Measurements from ENCODE around the gene CC2D1B.
"Not testable (repeated sequence)": the region's sequence is repeated elsewhere in the genome, so short reads cannot be mapped to it uniquely, and the experiment has no call there.

Gene CC2D1B

DNA sequence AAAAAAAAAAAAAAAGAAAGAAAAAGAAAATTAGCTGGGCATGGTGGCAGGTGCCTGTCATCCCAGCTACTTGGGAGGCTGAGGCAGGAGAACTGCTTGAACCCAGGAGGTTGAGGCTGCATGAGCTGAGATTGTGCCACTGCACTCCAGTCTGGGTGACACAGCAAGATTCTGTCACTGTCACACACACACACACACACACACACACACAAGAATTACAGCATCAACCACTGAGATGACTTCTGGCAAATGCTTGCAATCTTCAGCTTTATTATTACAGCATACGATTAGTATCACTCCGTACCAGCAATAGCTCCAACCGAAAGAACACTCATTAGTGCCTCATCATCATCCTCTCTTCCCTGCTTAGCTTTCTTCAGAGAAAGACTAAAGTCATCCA lies 33.6 kb upstream of the CC2D1B start:
- Histone ChIP-seq H3K27ac (ENCODE audit: low read length) (no peak overlapping the region), H3K27me3 (ENCODE audit: low read depth, low read length) (no peaks in the 10 kb centered on the region), H3K9me3 (ENCODE audit: insufficient read depth, low read length) (no peaks in the 10 kb centered on the region), H3K79me2 (ENCODE audit: low read length) (peaks cover 39% of the 10 kb centered on the region), H3K36me3 (replicated peaks; ENCODE audit: low read depth, low read length) (peaks cover 38% of the 10 kb centered on the region), H3K4me3 (ENCODE audit: low read length) (no peak overlapping the region), H3K9ac (ENCODE audit: low read length) (no peak overlapping the region), H4K20me1 (ENCODE audit: insufficient read depth, low read length) (no peaks in the 10 kb centered on the region), H2AFZ (ENCODE audit: low read depth, low read length) (no peak overlapping the region), H3K4me2 (ENCODE audit: low read length) (no peak overlapping the region), H3K4me1 (ENCODE audit: low read length) (peaks cover 11% of the 10 kb centered on the region)
- TF ChIP-seq, protein P1, sequence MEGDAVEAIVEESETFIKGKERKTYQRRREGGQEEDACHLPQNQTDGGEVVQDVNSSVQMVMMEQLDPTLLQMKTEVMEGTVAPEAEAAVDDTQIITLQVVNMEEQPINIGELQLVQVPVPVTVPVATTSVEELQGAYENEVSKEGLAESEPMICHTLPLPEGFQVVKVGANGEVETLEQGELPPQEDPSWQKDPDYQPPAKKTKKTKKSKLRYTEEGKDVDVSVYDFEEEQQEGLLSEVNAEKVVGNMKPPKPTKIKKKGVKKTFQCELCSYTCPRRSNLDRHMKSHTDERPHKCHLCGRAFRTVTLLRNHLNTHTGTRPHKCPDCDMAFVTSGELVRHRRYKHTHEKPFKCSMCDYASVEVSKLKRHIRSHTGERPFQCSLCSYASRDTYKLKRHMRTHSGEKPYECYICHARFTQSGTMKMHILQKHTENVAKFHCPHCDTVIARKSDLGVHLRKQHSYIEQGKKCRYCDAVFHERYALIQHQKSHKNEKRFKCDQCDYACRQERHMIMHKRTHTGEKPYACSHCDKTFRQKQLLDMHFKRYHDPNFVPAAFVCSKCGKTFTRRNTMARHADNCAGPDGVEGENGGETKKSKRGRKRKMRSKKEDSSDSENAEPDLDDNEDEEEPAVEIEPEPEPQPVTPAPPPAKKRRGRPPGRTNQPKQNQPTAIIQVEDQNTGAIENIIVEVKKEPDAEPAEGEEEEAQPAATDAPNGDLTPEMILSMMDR (IDR thresholded peaks at IDR 0.05; ENCODE audit: low read depth, low read length) = no peak
- TF ChIP-seq EZH2phosphoT487 (IDR thresholded peaks at IDR 0.05; ENCODE audit: low read depth) = no peak

DNA sequence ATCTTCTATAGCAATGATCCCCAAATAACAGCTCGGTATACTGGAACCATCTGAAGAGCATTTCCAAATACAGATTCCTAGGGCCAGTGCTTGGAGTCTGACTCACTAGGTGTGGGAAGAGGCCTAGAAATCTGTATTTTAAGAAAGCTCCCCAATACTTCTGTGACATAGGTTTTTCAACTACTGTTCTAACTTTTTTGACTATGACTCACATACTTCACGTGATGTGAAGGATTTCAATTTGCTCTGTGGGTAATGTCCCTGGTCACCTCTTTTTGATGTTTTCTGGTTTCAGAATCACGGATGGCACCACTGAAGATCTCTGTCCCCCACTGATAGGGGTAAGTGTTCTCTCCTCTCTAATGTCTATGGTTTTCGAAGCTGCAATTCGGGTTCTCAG lies 27.2 kb upstream of the CC2D1B start:
- H3K4me3 ChIP-seq (ENCODE audit: low read length) = no peak overlapping the region
- H3K4me1 ChIP-seq (ENCODE audit: low read length) = no peaks in the 10 kb centered on the region
- H3K9ac ChIP-seq (ENCODE audit: low read length) = no peak overlapping the region
- no peaks in the 10 kb centered on the region; the same call in 1 of the 2 replicates for H3K79me2 ChIP-seq (ENCODE audit: low read length)
- H3K4me2 ChIP-seq (ENCODE audit: low read length) = no peak overlapping the region
- H2AFZ ChIP-seq (ENCODE audit: low read depth, low read length) = no peak overlapping the region
- TF ChIP-seq, protein P1 (IDR thresholded peaks at IDR 0.05; ENCODE audit: low read depth, low read length) = no peak
- no peak for TF ChIP-seq EZH2phosphoT487 (IDR thresholded peaks at IDR 0.05; ENCODE audit: low read depth)
- H4K20me1 ChIP-seq (ENCODE audit: insufficient read depth, low read length) = no peaks in the 10 kb centered on the region
- H3K36me3 ChIP-seq (replicated peaks; ENCODE audit: low read depth, low read length) = peaks cover 37% of the 10 kb centered on the region
- H3K27ac ChIP-seq (ENCODE audit: low read length) = no peak overlapping the region
- no peaks in the 10 kb centered on the region for H3K27me3 ChIP-seq (ENCODE audit: low read depth, low read length)
- H3K9me3 ChIP-seq (ENCODE audit: insufficient read depth, low read length) = no peaks in the 10 kb centered on the region

DNA sequence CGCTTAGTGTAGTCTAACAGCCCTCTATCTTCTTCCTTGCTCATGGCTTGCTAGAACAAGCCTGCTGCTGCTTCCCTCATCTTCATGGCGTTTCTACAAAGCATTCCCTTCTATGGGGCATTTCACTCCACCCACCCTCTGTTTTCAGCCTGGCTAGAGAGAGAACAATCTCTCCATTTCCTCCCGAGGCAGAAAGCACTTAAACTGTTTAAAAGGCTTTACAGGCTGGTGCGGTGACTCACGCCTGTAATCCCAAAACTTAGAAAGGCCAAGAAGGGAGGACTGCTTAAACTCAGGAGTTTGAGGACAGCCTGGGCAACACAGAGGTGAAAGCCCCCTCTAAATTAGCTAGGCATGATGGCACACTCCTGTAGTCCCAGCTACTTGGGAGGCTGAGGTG lies 20.5 kb upstream of the CC2D1B start:
- Histone ChIP-seq H2AFZ (ENCODE audit: low read depth, low read length) (no peak overlapping the region), H3K9me3 (ENCODE audit: insufficient read depth, low read length) (no peaks in the 10 kb centered on the region), H3K4me2 (ENCODE audit: low read length) (no peak overlapping the region), H3K79me2 (ENCODE audit: low read length) (no peaks in the 10 kb centered on the region), H3K4me3 (ENCODE audit: low read length) (no peak overlapping the region), H3K27me3 (ENCODE audit: low read depth, low read length) (no peaks in the 10 kb centered on the region), H3K27ac (ENCODE audit: low read length) (no peak overlapping the region), H3K9ac (ENCODE audit: low read length) (no peak overlapping the region), H4K20me1 (ENCODE audit: insufficient read depth, low read length) (no peaks in the 10 kb centered on the region), H3K36me3 (replicated peaks; ENCODE audit: low read depth, low read length) (peaks cover 33% of the 10 kb centered on the region), H3K4me1 (ENCODE audit: low read length) (no peaks in the 10 kb centered on the region)
- no peak for TF ChIP-seq EZH2phosphoT487 (IDR thresholded peaks at IDR 0.05; ENCODE audit: low read depth)
- TF ChIP-seq, protein P1 (IDR thresholded peaks at IDR 0.05; ENCODE audit: low read depth, low read length) = no peak

DNA sequence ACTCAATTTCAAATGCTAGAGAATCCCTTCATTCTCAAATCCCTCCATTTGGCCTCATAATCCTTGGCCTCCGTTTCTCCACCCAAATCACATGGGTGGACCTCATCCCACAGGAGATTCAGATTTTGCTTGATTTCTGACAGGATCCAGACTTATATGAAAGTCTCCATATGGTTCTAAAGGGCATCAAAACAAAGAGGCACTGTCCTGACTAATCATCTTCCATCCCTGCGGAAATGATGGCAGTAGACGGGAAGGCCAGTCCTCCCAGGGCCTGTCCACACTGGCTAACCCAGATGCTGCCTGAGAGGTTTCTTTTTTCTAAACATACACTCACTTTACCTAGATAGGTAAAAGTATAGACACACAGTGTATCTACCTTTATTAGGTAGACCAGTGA lies 19.4 kb upstream of the CC2D1B start:
- Histone ChIP-seq H3K27me3 (ENCODE audit: low read depth, low read length) (no peaks in the 10 kb centered on the region), H3K4me1 (ENCODE audit: low read length) (no peaks in the 10 kb centered on the region), H3K36me3 (replicated peaks; ENCODE audit: low read depth, low read length) (peaks cover 38% of the 10 kb centered on the region), H2AFZ (ENCODE audit: low read depth, low read length) (no peak overlapping the region), H3K9me3 (ENCODE audit: insufficient read depth, low read length) (no peaks in the 10 kb centered on the region), H3K27ac (ENCODE audit: low read length) (no peak overlapping the region), H3K9ac (ENCODE audit: low read length) (no peak overlapping the region), H3K4me2 (ENCODE audit: low read length) (no peak overlapping the region), H3K4me3 (ENCODE audit: low read length) (no peak overlapping the region), H4K20me1 (ENCODE audit: insufficient read depth, low read length) (no peaks in the 10 kb centered on the region), H3K79me2 (ENCODE audit: low read length) (no peaks in the 10 kb centered on the region)
- TF ChIP-seq, protein P1 (IDR thresholded peaks at IDR 0.05; ENCODE audit: low read depth, low read length) = no peak
- no peak for TF ChIP-seq EZH2phosphoT487 (IDR thresholded peaks at IDR 0.05; ENCODE audit: low read depth)

DNA sequence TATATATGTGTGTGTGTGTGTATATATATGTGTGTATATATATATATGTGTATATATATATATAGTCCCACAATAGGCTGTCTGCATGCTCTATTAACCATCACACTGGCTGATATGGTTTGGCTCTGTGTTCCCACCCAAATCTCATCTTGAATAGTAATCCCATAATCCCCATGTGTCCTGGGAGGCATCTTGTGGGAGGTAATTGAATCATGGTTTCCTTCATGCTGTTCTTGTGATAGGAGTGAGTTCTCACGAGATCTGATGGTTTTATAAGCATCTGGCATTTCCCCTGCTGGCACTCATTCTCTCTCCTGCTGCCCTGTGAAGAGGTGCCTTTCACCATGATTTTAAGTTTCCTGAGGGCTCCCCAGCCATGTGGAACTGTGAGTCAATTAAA lies 3.8 kb upstream of the CC2D1B start:
- H3K4me2 ChIP-seq (ENCODE audit: low read length); H3K9me3 ChIP-seq (ENCODE audit: insufficient read depth, low read length); H3K27ac ChIP-seq (ENCODE audit: low read length); H3K27me3 ChIP-seq (ENCODE audit: low read depth, low read length); H3K4me1 ChIP-seq (ENCODE audit: low read length); H3K9ac ChIP-seq (ENCODE audit: low read length); H3K4me3 ChIP-seq (ENCODE audit: low read length); H4K20me1 ChIP-seq (ENCODE audit: insufficient read depth, low read length); H2AFZ ChIP-seq (ENCODE audit: low read depth, low read length): not testable (repeated sequence)
- Histone ChIP-seq H3K36me3 (replicated peaks; ENCODE audit: low read depth, low read length) (peaks cover 16% of the 10 kb centered on the region), H3K79me2 (ENCODE audit: low read length) (peaks cover 11% of the 10 kb centered on the region)

All from OCI-LY3 (cell line).